ENCODE measurements around the gene PRDM2.

PRDM2 gene

GRCh38 chr1:13733711-13734110 lies 33.7 kb downstream of the PRDM2 start:
- no peak for DNase-seq

- no peak for DNase-seq
Observed at GRCh38 chr1:13735168-13735930, 35.4 kb downstream of the PRDM2 start.

GRCh38 chr1:13737398-13737797 lies 37.4 kb downstream of the PRDM2 start:
- DNase-seq = no peak

- no peak for DNase-seq
Observed at GRCh38 chr1:13746342-13746741, 46.4 kb downstream of the PRDM2 start.

- DNase-seq = peak; percentile 95
Observed at GRCh38 chr1:13748610-13749505, 48.9 kb downstream of the PRDM2 start.

GRCh38 chr1:13749543-13750341 lies 49.8 kb downstream of the PRDM2 start:
- DNase-seq = peak; percentile 26

- no peak for DNase-seq
Observed at GRCh38 chr1:13751458-13751871, 51.5 kb downstream of the PRDM2 start.

- no peak for DNase-seq
Observed at GRCh38 chr1:13751985-13752384, 52.0 kb downstream of the PRDM2 start.

GRCh38 chr1:13752852-13753251 lies 52.9 kb downstream of the PRDM2 start:
- DNase-seq = no peak

GRCh38 chr1:13753636-13754402 lies 53.8 kb downstream of the PRDM2 start:
- no peak for DNase-seq

GRCh38 chr1:13754510-13755103 lies 54.6 kb downstream of the PRDM2 start:
- no peak for DNase-seq

GRCh38 chr1:13756557-13757315 lies 56.7 kb downstream of the PRDM2 start:
- no peak for DNase-seq

- DNase-seq = no peak
Observed at GRCh38 chr1:13757693-13758092, 57.7 kb downstream of the PRDM2 start.

- DNase-seq = no peak
Observed at GRCh38 chr1:13759072-13759471, 59.1 kb downstream of the PRDM2 start.

GRCh38 chr1:13760340-13760739 lies 60.4 kb downstream of the PRDM2 start:
- no peak for DNase-seq

GRCh38 chr1:13760921-13761320 lies 60.9 kb downstream of the PRDM2 start:
- DNase-seq = no peak

- DNase-seq = no peak
Observed at GRCh38 chr1:13761883-13762282, 61.9 kb downstream of the PRDM2 start.

GRCh38 chr1:13762642-13763041 lies 62.7 kb downstream of the PRDM2 start:
- no peak for DNase-seq

- DNase-seq = no peak
Observed at GRCh38 chr1:13763222-13763621, 63.2 kb downstream of the PRDM2 start.

- no peak for DNase-seq
Observed at GRCh38 chr1:13763991-13764390, 64.0 kb downstream of the PRDM2 start.
